Activated CD8-positive, alpha-beta memory T cell treated with anti-CD3 and anti-CD28 coated beads, Interleukin-2, amount 10 ng/mL, durations not matched to agents 7 days and 5 days (primary cell): Measurements from ENCODE around the gene TUBB6. TPM values are rescaled to one million over a fixed set of nuclear protein-coding genes. Genes with fewer than 3 reads are reported as not detected.

ENCODE experiments used
- ATAC-seq: fragments of 150-1000 bp; cut with Tn5 transposase; one replicate; pipeline ENCODE4 v1.10.0; 2021; ENCODE audit warnings: moderate library complexity
- CTCF ChIA-PET: fragments of 350-600 bp; sonication (Branson Sonifier 250); formaldehyde crosslinking; loops from one replicate; lab custom pipeline; 2021; ENCODE audit warnings: antibody characterized with exemption; lab: Charles Lee
- DNase-seq: peaks from one replicate; pipeline ENCODE4 v3.0.0-alpha.2; 2020
- H3K27ac Mint-ChIP-seq: one replicate; pipeline ENCODE4 v1.8.0; 2021; ENCODE audit warnings: mild to moderate bottlenecking, mixed read lengths
- H3K27me3 Mint-ChIP-seq: one replicate; pipeline ENCODE4 v1.8.0; 2021; ENCODE audit warnings: mixed read lengths
- H3K36me3 Mint-ChIP-seq: one replicate; pipeline ENCODE4 v1.8.0; 2021; ENCODE audit warnings: mild to moderate bottlenecking, mixed read lengths
- H3K4me1 Mint-ChIP-seq: one replicate; pipeline ENCODE4 v1.8.0; 2021; ENCODE audit warnings: mixed read lengths
- H3K4me3 Mint-ChIP-seq: one replicate; pipeline ENCODE4 v1.8.0; 2021; ENCODE audit warnings: mild to moderate bottlenecking, moderate library complexity, mixed read lengths
- H3K9me3 Mint-ChIP-seq: one replicate; pipeline ENCODE4 v1.8.0; 2022; ENCODE audit warnings: low read depth, mixed read lengths
- total RNA-seq, 2 experiments: library from RNA; stranded (reverse); gene quantifications; one replicate each; pipeline ENCODE4 v1.2.3, GENCODE V29; 2021

TUBB6 gene
- total RNA-seq, 2 experiments from 2014 or later = 14.7 to 39.0 TPM

DNA sequence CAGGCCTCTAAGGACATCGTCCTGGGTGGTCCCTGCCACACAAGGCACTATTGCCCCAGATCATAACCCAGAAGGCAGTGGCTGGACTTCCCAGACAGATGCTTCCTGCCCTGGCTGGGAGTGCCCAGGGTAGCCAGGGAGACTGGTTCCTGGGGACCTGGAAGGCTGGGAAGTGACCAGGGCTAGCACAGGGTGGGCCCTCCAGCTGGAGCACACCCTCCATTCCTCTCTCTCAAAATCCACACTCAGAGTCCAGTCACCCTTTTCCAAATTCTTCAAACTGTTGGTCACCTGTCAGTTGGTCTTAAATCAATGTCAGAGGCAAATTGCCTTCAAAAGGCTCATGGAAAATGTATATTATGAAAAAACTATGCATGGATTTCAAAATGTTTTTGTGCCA lies 11.6 kb upstream of the TUBB6 start:
- Mint-ChIP-seq H3K27ac (no peak overlapping the region), H3K4me3 (no peak overlapping the region), H3K9me3 (no peaks in the 10 kb centered on the region), H3K4me1 (no peaks in the 10 kb centered on the region), H3K27me3 (peaks cover 41% of the 10 kb centered on the region), H3K36me3 (no peaks in the 10 kb centered on the region)
- DNase-seq (no peak), ATAC-seq (no peak)
- CTCF ChIA-PET = no interaction called here

DNA sequence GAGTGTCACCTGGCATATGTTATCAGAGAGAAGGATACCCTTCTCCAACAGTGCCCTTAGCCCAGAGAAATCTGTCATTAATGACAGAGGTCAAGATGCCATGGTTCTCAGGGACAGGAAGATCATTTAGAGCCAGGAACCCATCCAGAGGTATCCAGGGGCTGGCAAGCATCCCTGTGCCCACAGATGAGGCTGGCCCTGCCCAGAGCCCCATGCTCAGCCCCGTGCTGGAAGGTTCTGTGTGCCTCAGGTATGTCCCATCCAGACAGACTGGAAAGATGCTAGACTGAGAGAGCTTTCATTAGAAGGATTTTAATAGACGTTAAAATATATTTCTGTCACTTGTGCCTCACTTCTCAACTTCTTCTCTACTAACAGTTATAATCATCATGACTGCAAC lies 8.2 kb upstream of the TUBB6 start:
- Mint-ChIP-seq H3K4me1 (no peaks in the 10 kb centered on the region), H3K9me3 (no peaks in the 10 kb centered on the region), H3K27ac (no peak overlapping the region), H3K27me3 (peaks cover 43% of the 10 kb centered on the region), H3K4me3 (no peak overlapping the region), H3K36me3 (no peaks in the 10 kb centered on the region)
- CTCF ChIA-PET = interaction anchor here (1.0 kb wide), 1 partner anchor 28 kb away, joined by 3 read pairs; no protein-coding TSS in a partner anchor
- no peak for DNase-seq
- ATAC-seq = no peak

DNA sequence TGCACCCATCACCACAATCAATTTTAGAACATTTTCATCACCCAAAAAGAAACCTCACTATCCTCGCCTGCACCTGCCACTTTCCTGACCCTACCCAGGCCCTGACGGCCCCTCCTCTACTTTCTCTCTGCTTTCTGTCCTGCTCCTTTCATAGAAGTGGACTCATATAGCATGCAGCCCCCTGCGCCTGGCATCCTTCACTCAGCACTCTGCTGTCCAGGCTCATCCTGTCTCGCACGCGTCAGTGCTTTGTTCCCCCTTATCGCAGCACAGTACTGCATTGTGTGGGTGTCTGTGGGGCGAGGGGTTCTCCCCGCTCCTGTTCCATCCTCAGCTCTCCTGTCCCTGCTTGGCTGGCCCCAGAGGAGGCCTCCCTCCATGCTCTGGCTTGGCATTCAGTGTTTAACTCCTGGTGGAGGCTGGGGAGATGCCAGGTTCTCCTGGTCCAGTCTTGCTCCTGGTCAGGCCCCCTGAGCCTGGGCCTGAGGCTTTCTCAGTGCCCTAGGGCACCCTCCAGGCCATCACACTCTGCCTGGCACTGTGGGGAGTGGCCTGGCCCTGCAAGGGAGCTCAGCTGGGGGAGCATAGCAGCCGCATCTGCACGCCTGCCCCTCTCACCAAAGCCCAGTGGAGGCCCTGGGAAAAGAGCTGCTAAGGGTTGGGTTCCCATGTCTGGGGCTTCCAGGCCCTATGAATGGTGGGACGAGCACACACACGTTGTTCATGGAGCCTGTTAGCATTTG lies 6.6 kb upstream of the TUBB6 start:
- H3K36me3 Mint-ChIP-seq = no peaks in the 10 kb centered on the region
- CTCF ChIA-PET = no interaction called here
- H3K4me3 Mint-ChIP-seq = no peak overlapping the region
- H3K27ac Mint-ChIP-seq = no peak overlapping the region
- no peak for DNase-seq
- H3K4me1 Mint-ChIP-seq = no peaks in the 10 kb centered on the region
- no peak for ATAC-seq
- peaks cover 50% of the 10 kb centered on the region for H3K27me3 Mint-ChIP-seq
- H3K9me3 Mint-ChIP-seq = no peaks in the 10 kb centered on the region

DNA sequence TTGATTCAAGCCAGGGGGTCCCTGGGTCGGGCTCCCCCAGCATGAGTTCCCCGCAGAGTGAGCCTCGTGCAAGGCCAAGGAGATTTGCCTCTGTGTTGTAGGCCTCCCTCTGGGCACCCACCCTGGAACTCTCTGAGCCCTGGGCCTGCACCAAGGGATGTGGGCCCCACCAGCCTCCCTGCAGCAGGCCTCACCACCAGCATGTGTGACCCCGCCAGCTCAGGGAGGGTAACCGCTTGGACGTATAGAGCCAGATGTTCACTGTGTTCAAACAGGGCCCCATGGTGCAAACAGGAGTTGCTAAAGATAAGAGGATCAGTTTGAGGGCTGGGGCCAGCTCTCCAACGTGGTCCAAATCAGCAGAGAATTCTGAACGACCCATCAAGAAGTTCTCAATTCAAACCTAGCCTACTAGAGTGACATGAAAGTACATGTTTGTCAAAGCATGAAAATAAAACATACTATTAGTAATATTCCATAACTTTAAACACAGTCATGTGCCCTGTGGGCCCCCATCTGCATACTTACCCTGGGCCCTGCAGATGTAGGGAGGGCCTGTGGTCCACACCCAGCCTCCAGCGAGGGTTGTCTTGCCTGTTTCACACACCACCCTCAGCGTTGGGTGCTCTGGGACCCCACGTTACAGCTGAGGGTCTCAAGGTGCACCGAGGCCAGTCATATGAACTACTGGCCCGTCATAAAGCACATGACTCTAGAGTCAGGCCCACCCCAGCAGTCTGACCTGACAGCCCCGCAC lies 5.5 kb upstream of the TUBB6 start:
- ATAC-seq = no peak
- Mint-ChIP-seq H3K4me1 (peaks cover 9% of the 10 kb centered on the region), H3K4me3 (no peak overlapping the region), H3K27ac (no peak overlapping the region), H3K36me3 (no peaks in the 10 kb centered on the region), H3K9me3 (no peaks in the 10 kb centered on the region), H3K27me3 (peaks cover 56% of the 10 kb centered on the region)
- CTCF ChIA-PET = no interaction called here
- DNase-seq = no peak

DNA sequence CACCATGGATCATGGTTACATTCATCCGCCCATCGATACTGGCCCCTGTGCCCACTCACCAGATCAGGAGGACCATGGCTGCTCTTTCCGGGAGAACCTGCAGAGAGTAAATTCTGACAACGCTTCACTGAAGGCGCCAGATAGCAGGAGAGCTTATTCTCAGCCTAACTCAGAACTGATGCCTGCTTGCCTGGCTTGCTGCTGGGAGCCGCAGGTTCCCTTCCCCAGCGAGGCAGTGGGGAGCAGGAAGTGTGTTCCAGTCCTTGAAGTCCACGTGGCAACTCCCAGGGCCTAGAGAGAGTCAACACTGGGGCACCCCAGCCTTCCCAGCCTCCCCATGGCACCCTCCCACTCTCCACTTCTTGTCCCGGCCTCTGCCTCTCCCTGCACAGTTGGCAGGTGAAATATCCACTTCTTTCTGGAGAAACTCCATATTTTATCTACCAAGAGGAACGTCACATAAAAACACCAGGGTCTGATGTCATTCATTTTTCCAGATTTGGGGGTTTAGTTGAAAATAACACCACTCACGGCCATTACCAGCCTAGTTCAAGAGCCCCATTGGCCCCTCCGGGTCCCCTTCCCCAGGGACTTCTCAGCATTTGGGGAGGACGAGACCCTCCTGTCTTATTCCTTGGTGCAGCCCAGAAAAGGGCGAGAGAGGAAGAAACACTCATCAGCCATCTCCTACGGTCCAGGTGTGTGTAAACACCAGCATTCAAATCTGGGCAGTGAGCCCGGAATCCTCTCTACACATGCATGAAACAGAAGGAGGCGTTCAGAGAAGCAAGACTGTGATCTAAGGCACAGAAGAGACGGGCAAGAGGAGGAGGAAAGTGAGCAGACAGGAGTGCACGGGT lies 3.5 kb upstream of the TUBB6 start:
- Mint-ChIP-seq H3K4me1 (peaks cover 12% of the 10 kb centered on the region), H3K27me3 (peaks cover 61% of the 10 kb centered on the region), H3K36me3 (peaks cover under 1% of the 10 kb centered on the region), H3K9me3 (no peaks in the 10 kb centered on the region), H3K4me3 (no peak overlapping the region), H3K27ac (no peak overlapping the region)
- DNase-seq = no peak
- CTCF ChIA-PET = no interaction called here
- ATAC-seq = no peak

DNA sequence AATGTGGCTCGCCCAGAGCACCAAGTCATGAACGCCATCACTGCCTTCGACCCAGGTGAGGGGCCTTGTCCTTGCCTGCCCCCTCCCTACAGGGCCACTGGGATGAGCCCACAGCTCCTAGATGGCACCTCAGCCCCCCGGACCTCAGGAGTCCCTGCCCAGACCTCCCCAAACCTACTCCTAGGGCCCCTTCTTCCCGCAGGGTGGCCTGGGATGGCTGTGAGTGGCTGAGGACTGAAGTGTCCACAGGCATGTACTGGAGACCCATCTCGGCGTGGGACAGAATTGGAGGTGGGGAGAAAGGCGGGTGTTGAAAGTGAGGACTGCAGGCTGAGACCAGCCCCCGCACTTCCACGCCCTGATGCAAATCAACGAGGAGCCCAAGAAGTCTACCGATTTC lies 2.8 kb upstream of the TUBB6 start:
- Mint-ChIP-seq H3K27me3 (peaks cover 59% of the 10 kb centered on the region), H3K36me3 (peaks cover 3% of the 10 kb centered on the region), H3K27ac (peak overlapping the region; percentile 11), H3K9me3 (no peaks in the 10 kb centered on the region), H3K4me1 (peaks cover 15% of the 10 kb centered on the region), H3K4me3 (no peak overlapping the region)
- DNase-seq (no peak), ATAC-seq (no peak)
- CTCF ChIA-PET = no interaction called here

DNA sequence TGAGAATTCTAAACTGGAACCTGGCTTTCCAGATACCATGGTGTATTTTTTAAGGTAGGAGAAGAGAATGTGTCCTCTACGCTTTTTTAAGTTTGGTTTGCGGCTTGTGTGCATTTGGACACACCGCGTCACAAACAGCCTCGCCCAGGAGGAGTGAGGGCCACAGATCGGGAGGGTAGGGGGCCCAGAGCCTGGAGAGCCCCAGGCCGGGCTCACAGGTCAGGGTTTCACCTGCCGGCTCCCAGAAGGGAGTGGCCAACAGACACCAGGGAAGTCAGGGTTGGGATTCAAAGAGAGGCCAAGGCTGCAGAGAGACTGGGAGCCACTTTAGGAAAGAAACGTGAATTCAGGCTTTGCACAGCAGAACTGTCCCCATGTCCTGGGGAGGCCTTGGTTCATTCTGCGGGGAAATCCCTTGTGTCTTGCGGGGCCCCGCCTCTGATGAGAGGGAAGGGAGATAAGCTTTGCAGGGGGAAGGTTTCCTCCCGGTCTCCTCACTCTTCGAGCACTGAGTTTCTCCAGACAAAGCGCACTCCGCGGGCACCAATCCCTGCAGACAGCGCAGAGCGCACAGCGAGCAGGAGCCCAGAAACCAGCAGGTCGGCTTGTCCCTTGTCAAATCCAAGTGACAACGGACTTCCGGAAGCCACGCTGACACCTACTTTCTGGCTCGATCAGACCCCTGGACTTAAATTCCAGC lies 2.0 kb upstream of the TUBB6 start:
- DNase-seq (no peak), ATAC-seq (no peak)
- H3K4me3 Mint-ChIP-seq = no peak overlapping the region
- peaks cover 15% of the 10 kb centered on the region for H3K4me1 Mint-ChIP-seq
- peaks cover 8% of the 10 kb centered on the region for H3K36me3 Mint-ChIP-seq
- CTCF ChIA-PET = no interaction called here
- H3K9me3 Mint-ChIP-seq = no peaks in the 10 kb centered on the region
- peaks cover 54% of the 10 kb centered on the region for H3K27me3 Mint-ChIP-seq
- no peak overlapping the region for H3K27ac Mint-ChIP-seq

DNA sequence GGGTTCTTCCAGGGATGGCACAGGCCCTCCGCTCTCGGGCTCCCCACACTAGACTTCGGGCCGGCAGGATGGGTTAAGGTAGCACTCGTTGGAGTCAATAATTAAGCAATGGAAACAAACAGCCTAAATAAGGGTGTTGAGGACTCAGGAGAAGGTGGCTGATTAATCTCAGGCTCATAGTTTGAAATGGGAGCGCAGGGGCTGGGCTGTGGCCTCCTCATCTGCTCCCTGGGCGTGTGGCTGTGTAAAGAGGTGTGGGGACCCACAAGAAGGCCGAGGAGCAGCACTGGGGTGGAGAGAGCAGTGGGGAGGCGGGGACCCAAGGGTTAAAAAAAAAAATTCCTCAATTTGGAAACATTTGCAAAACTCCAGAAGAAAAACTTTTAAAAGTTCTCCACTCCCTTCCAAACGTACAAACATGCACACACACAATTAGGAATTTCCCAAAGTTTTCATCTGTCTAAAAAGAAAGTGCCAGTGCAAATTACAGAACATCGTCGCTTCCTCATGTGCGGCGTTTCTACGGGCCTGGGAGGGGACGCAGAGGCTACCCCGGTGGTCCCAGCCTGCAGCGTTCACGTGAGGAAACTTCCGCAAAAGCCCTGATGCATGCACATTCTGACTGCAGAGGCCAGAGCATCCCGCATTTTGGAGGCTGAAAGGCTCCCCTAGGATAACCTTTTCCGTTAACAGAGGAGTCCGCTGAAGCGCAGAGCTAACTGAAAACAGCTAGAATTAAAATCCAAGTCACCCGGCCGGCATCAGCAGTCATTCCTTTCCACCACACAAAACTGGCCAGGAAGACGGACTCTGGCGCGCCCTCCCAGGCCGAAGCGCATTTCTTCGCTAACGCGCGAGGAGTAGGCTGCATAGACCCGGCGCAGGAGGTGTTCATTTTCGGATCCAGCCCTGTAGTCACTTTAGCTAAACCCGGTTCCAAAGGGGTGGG lies 1.0 kb upstream of the TUBB6 start:
- Mint-ChIP-seq H3K4me1 (peaks cover 15% of the 10 kb centered on the region), H3K27me3 (peaks cover 54% of the 10 kb centered on the region), H3K27ac (no peak overlapping the region), H3K9me3 (peaks cover 3% of the 10 kb centered on the region), H3K4me3 (peak overlapping the region; percentile 71), H3K36me3 (peaks cover 15% of the 10 kb centered on the region)
- DNase-seq = no peak
- no peak for ATAC-seq
- CTCF ChIA-PET = interaction anchor here (2.2 kb wide), 1 partner anchor 21 kb away, joined by 6 read pairs; no protein-coding TSS in a partner anchor

DNA sequence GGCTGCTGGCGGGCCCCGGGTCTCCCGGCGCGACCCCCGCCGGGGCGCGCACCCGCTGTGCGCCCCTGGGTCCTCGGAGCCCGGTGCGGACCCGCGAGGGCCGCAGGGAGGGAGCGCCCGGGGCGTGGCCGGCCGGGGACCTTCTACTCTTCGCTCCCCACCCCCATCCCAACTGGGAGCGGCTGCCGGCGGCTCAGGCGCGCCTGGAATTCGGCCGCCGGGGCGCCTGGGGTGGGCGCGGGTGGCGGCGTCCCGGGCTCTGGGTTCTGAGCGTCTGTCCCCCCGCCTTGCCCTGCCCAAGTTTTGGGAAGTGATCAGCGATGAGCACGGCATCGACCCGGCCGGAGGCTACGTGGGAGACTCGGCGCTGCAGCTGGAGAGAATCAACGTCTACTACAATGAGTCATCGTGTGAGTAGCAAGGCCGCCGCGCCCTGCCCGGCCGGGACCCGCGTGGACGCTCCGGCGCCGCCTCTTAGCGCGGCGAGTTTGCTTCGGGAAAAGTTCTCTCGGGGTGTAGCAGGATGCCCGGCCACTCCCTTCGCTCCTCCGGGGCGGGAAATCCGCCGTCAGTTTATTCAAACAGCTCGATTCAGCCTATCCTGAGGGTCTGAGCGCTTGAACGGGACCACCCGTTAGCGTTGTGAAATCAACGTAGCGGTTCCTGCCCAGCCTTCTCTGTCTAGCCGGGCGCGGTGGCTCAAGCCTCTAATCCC lies 502 bp downstream of the TUBB6 start:
- peak; percentile 54 for DNase-seq
- Mint-ChIP-seq H3K27me3 (peaks cover 56% of the 10 kb centered on the region), H3K4me3 (peak overlapping the region; percentile 71), H3K4me1 (peaks cover 15% of the 10 kb centered on the region), H3K27ac (no peak overlapping the region), H3K9me3 (peaks cover 3% of the 10 kb centered on the region), H3K36me3 (peaks cover 18% of the 10 kb centered on the region)
- CTCF ChIA-PET = interaction anchor here (1.6 to 2.2 kb wide), 2 partner anchors 20 to 37 kb away, joined by 5 to 6 read pairs; no protein-coding TSS in a partner anchor
- ATAC-seq = peak; percentile 62

DNA sequence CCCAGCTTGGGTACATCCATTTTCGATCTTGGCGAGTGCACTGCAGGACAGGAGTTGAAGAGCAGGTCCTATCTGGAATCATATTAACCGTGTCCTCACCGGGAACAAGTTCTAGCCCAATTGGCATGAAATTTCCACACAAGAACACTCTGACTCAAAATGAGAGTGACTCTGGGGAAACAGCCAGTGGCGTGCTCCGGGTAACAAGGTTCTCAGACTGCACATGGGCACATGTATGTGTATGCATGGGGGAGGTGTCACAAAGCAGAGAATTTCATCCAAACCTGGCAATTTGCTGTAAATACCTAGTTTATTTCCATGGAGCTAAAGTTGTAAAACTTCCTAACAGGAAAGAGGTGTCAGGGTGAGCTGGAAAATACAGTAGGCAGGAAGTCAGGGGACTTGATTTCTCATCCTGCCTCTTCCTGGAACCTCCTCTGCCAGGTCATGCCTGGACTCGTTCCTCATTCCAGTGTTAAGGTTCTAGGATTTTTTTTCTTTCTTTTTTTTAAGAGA lies 1.7 kb downstream of the TUBB6 start:
- ATAC-seq (no peak), DNase-seq (no peak)
- H3K27ac Mint-ChIP-seq = no peak overlapping the region
- H3K9me3 Mint-ChIP-seq = peaks cover 3% of the 10 kb centered on the region
- peaks cover 18% of the 10 kb centered on the region for H3K36me3 Mint-ChIP-seq
- peak overlapping the region; percentile 4 for H3K4me3 Mint-ChIP-seq
- peaks cover 15% of the 10 kb centered on the region for H3K4me1 Mint-ChIP-seq
- CTCF ChIA-PET = interaction anchor here (0.7 to 1.6 kb wide), 3 partner anchors 18 to 44 kb away, joined by 3 to 5 read pairs (median 5); no protein-coding TSS in a partner anchor
- peaks cover 48% of the 10 kb centered on the region for H3K27me3 Mint-ChIP-seq

DNA sequence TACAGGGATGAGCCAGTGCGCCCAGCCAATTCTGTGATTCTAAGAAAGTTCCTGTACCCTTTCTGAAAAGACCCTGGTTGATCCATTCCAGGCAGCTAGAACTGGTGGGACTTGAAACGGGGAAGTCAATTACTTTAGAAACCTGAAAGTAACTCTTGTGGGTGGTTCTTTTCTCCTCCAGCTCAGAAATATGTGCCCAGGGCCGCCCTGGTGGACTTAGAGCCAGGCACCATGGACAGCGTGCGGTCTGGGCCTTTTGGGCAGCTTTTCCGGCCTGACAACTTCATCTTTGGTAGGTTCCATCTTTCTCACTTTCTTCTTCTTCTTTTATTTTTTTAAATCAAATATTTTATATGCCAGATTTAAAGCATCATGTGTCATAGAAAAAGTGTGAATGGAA lies 2.7 kb downstream of the TUBB6 start:
- H3K27me3 Mint-ChIP-seq = peaks cover 42% of the 10 kb centered on the region
- no peak for ATAC-seq
- CTCF ChIA-PET = interaction anchor here (1.4 kb wide), 1 partner anchor 17 kb away, joined by 5 read pairs; no protein-coding TSS in a partner anchor

More for the DNA sequence above, 2.7 kb downstream of the TUBB6 start:
- no peak for DNase-seq
- H3K27ac Mint-ChIP-seq = no peak overlapping the region
- no peak overlapping the region for H3K4me3 Mint-ChIP-seq
- peaks cover 15% of the 10 kb centered on the region for H3K4me1 Mint-ChIP-seq
- H3K36me3 Mint-ChIP-seq = peaks cover 18% of the 10 kb centered on the region
- H3K9me3 Mint-ChIP-seq = peaks cover 3% of the 10 kb centered on the region
